LNCAP (cell line): ENCODE results near the gene HJV.
A peak's percentile ranks its signal among the peaks of the same experiment; 100 is the strongest.

Experiments used
- CTCF ChIP-seq: fragments of 450-650 bp; IDR thresholded peaks from 2 replicates; pipeline ENCODE4 v1.5.1; 2017; ENCODE audit warnings: mild to moderate bottlenecking

HJV gene

GRCh38 chr1:146019231-146020057 is 2.1 kb downstream of the HJV start:
- no peak for TF ChIP-seq CTCF

GRCh38 chr1:146016891-146017290 is 4.6 kb downstream of the HJV start:
- no peak for TF ChIP-seq CTCF

GRCh38 chr1:146013559-146013922 is 8.0 kb downstream of the HJV start:
- no peak for TF ChIP-seq CTCF

- TF ChIP-seq CTCF: peak; percentile 93
Measured at GRCh38 chr1:146012703-146013558, 8.6 kb downstream of the HJV start.

- TF ChIP-seq CTCF: no peak
Measured at GRCh38 chr1:146010126-146010738, 11.3 kb downstream of the HJV start.

GRCh38 chr1:146007489-146008133 is 13.9 kb downstream of the HJV start:
- TF ChIP-seq CTCF: peak; percentile 4; the same call in 1 of the 2 replicates

GRCh38 chr1:146001709-146002108 is 19.8 kb downstream of the HJV start:
- no peak for TF ChIP-seq CTCF
